ENCODE measurements around the gene SCT. TPM values are rescaled to one million over a fixed set of nuclear protein-coding genes. Genes with fewer than 3 reads are reported as not detected.

The SCT gene
- total RNA-seq, 1 donor from 2014 or later, result 74.6 TPM

DNA sequence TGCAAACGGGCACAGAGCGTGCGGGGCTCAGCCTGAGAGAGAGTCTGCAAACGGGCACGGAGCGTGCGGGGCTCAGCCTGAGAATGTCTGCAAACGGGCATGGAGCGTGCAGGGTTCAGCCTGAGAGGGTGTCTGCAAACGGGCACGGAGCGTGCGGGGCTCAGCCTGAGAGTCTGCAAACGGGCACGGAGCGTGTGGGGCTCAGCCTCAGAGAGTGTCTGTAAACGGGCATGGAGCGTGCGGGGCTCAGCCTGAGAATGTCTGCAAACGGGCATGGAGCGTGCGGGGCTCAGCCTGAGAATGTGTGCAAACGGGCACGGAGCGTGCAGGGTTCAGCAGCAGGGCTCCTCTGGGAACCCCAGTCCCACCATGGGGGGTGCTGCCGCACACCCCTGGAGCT lies 37.2 kb downstream of the SCT start:
- no peak overlapping the region for H3K27ac ChIP-seq (ENCODE audit: low read depth, low read length)
- peaks cover 57 to 69% (median 62%) of the 10 kb centered on the region in 3 donors for H3K36me3 ChIP-seq (ENCODE audit: control insufficient read depth in 3 of 3, insufficient read depth in 3 of 3, low read length in 3 of 3)
- no peak overlapping the region for H3K9ac ChIP-seq (ENCODE audit: low read depth in 1 of 3, low read length in 3 of 3)
- no peaks in the 10 kb centered on the region for H3K9me3 ChIP-seq (ENCODE audit: control insufficient read depth in 3 of 3, low read length in 3 of 3)
- H3K27me3 ChIP-seq (ENCODE audit: control insufficient read depth in 3 of 3, insufficient read depth in 3 of 3, low read length in 3 of 3), result no peaks in the 10 kb centered on the region
- H3K4me1 ChIP-seq (ENCODE audit: control insufficient read depth in 3 of 3, insufficient read depth in 3 of 3, low read length in 3 of 3), result no peaks in the 10 kb centered on the region
- H3K4me3 ChIP-seq (ENCODE audit: low read length in 3 of 3), result no peak overlapping the region

DNA sequence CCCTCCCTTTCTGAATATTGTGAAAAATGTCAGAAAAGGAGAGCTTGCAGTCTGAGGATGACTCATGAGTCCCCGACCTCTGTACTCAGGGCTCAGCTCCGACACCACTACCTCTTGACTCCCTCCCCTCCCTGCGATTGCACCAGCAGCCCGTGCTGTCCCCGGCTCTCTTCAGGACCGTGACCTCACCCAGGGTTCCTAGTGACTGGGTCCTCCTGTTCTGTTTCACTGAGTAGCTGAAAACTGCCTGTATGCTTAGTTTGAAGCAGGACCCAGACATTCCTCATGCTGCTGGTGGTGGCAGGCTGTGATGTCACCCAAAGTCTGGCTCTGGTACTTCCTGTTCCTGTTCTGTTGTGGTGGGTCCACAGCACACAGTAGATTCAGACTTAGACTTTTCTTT lies 39.0 kb downstream of the SCT start:
- H3K9ac ChIP-seq (ENCODE audit: low read depth in 1 of 3, low read length in 3 of 3), result no peak overlapping the region
- H3K36me3 ChIP-seq (ENCODE audit: control insufficient read depth in 3 of 3, insufficient read depth in 3 of 3, low read length in 3 of 3), result peaks cover 53 to 62% (median 59%) of the 10 kb centered on the region in 3 donors
- H3K9me3 ChIP-seq (ENCODE audit: control insufficient read depth in 3 of 3, low read length in 3 of 3), result no peaks in the 10 kb centered on the region
- H3K4me3 ChIP-seq (ENCODE audit: low read length in 3 of 3), result no peak overlapping the region
- no peak overlapping the region for H3K27ac ChIP-seq (ENCODE audit: low read depth, low read length)
- no peaks in the 10 kb centered on the region for H3K4me1 ChIP-seq (ENCODE audit: control insufficient read depth in 3 of 3, insufficient read depth in 3 of 3, low read length in 3 of 3)
- H3K27me3 ChIP-seq (ENCODE audit: control insufficient read depth in 3 of 3, insufficient read depth in 3 of 3, low read length in 3 of 3), result no peaks in the 10 kb centered on the region

DNA sequence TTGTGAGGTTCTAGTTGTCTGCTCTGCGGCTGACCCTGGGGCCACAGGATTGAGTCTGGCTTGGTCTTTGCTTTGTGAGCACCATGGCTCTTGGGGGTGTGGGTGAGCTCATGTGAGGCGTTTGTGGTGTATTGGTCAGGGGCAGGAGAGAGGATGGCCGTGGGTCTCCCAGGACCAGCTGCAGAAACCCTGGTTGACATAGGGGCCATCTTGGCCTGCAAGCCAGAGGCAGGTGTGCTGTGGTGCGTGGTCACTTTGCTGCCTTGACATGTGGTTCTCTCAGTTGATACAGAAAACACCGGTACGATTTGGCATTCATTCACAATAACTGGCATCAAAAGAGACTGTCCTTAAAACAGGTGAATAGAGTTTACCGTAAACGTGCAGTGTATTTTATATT lies 39.4 kb downstream of the SCT start:
- no peak overlapping the region for H3K9ac ChIP-seq (ENCODE audit: low read depth in 1 of 3, low read length in 3 of 3)
- no peaks in the 10 kb centered on the region for H3K27me3 ChIP-seq (ENCODE audit: control insufficient read depth in 3 of 3, insufficient read depth in 3 of 3, low read length in 3 of 3)
- peaks cover 49 to 58% (median 54%) of the 10 kb centered on the region in 3 donors for H3K36me3 ChIP-seq (ENCODE audit: control insufficient read depth in 3 of 3, insufficient read depth in 3 of 3, low read length in 3 of 3)
- no peak overlapping the region for H3K4me3 ChIP-seq (ENCODE audit: low read length in 3 of 3)
- no peaks in the 10 kb centered on the region for H3K9me3 ChIP-seq (ENCODE audit: control insufficient read depth in 3 of 3, low read length in 3 of 3)
- no peak overlapping the region for H3K27ac ChIP-seq (ENCODE audit: low read depth, low read length)
- no peaks in the 10 kb centered on the region for H3K4me1 ChIP-seq (ENCODE audit: control insufficient read depth in 3 of 3, insufficient read depth in 3 of 3, low read length in 3 of 3)

DNA sequence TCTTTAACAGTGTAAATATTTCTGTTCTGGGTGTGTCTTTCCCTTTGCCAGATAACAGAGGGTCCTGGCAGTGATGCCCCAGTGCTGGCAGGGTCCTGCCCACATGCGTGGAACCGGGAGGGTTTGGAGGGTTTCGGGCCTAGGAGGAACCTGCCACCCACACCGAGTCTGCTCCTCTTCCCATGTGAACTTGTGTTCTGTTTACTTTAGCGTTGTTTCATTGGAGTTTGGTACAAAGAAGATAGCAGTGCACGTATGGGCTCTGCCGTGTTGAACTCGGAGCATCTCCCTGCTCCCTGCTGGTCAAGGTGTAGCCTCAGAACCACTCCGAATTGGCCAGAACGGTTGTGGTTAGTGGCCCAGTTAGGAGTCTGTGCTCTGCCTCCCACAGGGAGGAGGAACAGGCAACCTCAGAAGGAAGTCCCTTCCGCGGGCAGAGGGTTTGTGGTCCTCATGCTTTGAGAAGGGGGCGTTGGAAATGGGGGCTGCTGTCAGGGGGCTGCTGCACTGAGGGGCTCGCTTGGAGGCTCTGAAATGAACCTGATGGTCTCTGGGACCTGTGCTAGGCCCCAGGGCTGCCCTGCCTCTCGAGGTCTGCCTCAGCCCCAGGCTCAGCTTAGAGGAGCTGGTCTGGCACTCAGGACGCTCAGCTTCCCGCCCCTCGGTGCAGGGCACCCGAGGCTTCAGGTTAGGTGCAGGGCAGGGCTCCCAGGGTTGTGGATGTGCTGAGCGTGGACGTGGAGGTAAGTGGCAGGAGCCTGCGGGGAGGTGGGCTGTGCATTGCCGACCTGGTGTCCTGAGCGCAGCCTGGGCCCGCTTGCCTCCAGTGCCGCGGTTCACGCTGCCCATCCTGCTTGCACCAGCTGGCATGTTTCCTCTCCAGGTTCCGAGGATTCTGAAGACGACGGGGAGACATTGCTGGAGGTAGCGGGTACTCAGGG lies 40.3 kb downstream of the SCT start:
- Histone ChIP-seq H3K9me3 (ENCODE audit: control insufficient read depth in 3 of 3, low read length in 3 of 3) (no peaks in the 10 kb centered on the region), H3K27me3 (ENCODE audit: control insufficient read depth in 3 of 3, insufficient read depth in 3 of 3, low read length in 3 of 3) (no peaks in the 10 kb centered on the region), H3K4me3 (ENCODE audit: low read length in 3 of 3) (no peak overlapping the region), H3K4me1 (ENCODE audit: control insufficient read depth in 3 of 3, insufficient read depth in 3 of 3, low read length in 3 of 3) (peaks cover 0 to 1% (median 0%) of the 10 kb centered on the region in 3 donors), H3K27ac (ENCODE audit: low read depth, low read length) (no peak overlapping the region), H3K36me3 (ENCODE audit: control insufficient read depth in 3 of 3, insufficient read depth in 3 of 3, low read length in 3 of 3) (peaks cover 52 to 56% (median 56%) of the 10 kb centered on the region in 3 donors), H3K9ac (ENCODE audit: low read depth in 1 of 3, low read length in 3 of 3) (no peak overlapping the region)

DNA sequence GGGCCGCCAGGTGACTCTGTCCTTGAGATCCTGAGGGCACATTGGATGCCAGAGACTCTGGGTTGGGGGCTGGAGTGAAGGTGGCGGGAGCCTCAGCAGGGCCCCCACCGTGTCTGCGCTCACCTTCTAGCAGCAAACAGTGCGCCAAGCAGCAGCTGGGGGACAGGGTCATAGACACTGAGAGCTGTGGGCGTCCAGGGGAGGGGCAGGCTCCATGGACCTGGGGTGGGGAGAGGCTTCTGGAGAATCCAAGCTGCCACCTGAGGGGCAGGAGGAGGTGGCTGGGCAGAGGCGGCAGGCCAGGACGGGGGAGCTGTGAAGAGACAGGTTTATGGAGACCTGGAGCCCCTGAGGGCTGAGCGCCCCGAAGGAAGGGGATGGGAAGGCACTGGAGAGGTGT lies 42.7 kb downstream of the SCT start:
- H3K9ac ChIP-seq (ENCODE audit: low read depth in 1 of 3, low read length in 3 of 3), result no peak overlapping the region
- no peaks in the 10 kb centered on the region for H3K27me3 ChIP-seq (ENCODE audit: control insufficient read depth in 3 of 3, insufficient read depth in 3 of 3, low read length in 3 of 3)
- H3K9me3 ChIP-seq (ENCODE audit: control insufficient read depth in 3 of 3, low read length in 3 of 3), result no peaks in the 10 kb centered on the region
- no peak overlapping the region for H3K27ac ChIP-seq (ENCODE audit: low read depth, low read length)
- H3K4me3 ChIP-seq (ENCODE audit: low read length in 3 of 3), result no peak overlapping the region
- H3K36me3 ChIP-seq (ENCODE audit: control insufficient read depth in 3 of 3, insufficient read depth in 3 of 3, low read length in 3 of 3), result peaks cover 37 to 42% (median 41%) of the 10 kb centered on the region in 3 donors
- peaks cover 15 to 20% (median 16%) of the 10 kb centered on the region in 3 donors for H3K4me1 ChIP-seq (ENCODE audit: control insufficient read depth in 3 of 3, insufficient read depth in 3 of 3, low read length in 3 of 3)

DNA sequence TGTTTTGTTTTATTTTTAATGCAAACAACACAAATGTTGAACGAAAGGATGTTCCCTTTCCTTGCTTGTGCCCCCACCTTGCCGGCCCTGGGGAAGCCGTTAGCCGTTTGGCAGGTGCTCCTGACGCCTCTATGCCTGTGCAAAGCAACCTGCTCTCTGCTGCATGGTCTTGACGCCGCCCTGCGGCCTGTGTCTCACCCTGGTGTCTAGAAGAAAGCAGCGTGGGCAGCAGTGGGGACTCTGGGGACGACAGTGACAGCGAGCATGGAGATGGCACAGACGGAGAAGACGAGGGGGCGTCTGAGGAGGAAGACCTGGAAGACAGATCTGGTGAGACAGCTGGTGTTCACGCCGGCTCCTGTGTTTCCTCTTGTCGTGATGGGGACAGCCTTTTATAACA lies 45.2 kb downstream of the SCT start:
- Histone ChIP-seq H3K27me3 (ENCODE audit: control insufficient read depth in 3 of 3, insufficient read depth in 3 of 3, low read length in 3 of 3) (no peaks in the 10 kb centered on the region), H3K4me1 (ENCODE audit: control insufficient read depth in 3 of 3, insufficient read depth in 3 of 3, low read length in 3 of 3) (peaks cover 39 to 45% (median 39%) of the 10 kb centered on the region in 3 donors), H3K9me3 (ENCODE audit: control insufficient read depth in 3 of 3, low read length in 3 of 3) (no peaks in the 10 kb centered on the region), H3K27ac (ENCODE audit: low read depth, low read length) (no peak overlapping the region), H3K4me3 (ENCODE audit: low read length in 3 of 3) (no peak overlapping the region), H3K36me3 (ENCODE audit: control insufficient read depth in 3 of 3, insufficient read depth in 3 of 3, low read length in 3 of 3) (peaks cover 22 to 27% (median 25%) of the 10 kb centered on the region in 3 donors), H3K9ac (ENCODE audit: low read depth in 1 of 3, low read length in 3 of 3) (no peak overlapping the region)

DNA sequence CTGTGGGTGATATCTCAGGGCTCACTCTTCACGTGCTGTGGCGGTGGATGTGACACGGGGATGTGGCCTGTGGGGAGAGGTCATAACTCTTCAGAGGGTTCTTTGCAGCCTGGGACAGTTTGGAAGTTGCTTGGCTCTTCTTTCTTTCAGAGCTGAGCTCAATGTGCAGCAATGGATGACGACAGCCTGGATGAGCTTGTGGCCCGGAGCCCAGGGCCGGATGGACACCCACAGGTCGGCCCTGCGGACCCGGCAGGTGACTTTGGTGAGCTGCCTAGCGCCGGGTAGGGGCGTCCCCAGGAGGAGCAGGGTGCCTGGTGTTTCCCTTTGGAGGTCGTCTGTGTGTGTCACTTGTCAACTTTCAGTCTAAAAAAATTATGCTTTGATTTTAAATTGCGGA lies 45.6 kb downstream of the SCT start:
- no peak overlapping the region for H3K27ac ChIP-seq (ENCODE audit: low read depth, low read length)
- peaks cover 39 to 45% (median 39%) of the 10 kb centered on the region in 3 donors for H3K4me1 ChIP-seq (ENCODE audit: control insufficient read depth in 3 of 3, insufficient read depth in 3 of 3, low read length in 3 of 3)
- no peak overlapping the region for H3K9ac ChIP-seq (ENCODE audit: low read depth in 1 of 3, low read length in 3 of 3)
- H3K4me3 ChIP-seq (ENCODE audit: low read length in 3 of 3), result no peak overlapping the region
- H3K27me3 ChIP-seq (ENCODE audit: control insufficient read depth in 3 of 3, insufficient read depth in 3 of 3, low read length in 3 of 3), result no peaks in the 10 kb centered on the region
- no peaks in the 10 kb centered on the region for H3K9me3 ChIP-seq (ENCODE audit: control insufficient read depth in 3 of 3, low read length in 3 of 3)
- peaks cover 19 to 23% (median 20%) of the 10 kb centered on the region in 3 donors for H3K36me3 ChIP-seq (ENCODE audit: control insufficient read depth in 3 of 3, insufficient read depth in 3 of 3, low read length in 3 of 3)

DNA sequence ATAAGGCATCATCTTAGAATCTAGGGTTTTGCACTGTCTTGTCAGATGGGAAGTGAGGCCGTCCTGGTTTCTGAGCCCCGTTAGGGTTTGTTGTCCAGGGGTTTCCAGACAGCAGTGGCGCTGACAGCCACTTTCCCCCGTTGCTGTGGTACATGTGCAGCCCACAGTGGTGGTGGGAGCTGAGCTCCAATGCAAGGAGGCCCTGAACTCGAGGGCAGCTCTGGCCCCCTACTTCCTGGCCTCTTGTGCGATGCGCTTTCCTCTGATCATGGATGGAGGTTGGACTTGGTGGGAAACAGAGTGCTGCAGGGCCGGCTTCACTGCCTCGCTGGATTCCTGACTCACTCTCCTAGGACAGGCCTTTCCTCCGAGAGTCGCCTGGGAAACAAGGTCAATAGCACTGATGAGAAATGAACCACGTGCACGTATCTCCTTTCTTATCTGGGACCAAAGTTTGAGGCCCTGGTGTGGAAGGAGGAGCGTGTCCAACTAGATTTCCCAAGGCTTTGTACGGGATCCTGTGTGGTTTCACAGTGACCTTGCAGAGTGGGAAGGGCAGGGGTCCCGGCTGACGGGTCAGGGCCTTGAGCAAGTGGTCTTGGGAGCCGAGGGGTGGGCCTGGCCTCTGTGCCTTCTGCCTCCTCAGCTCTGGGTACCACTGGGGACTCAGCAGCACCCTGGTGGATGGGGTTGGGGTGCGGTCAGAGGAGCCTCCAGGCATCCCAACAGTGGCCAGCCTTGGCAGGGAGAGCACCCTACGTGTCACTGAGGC lies 47.0 kb downstream of the SCT start:
- H3K9me3 ChIP-seq (ENCODE audit: control insufficient read depth in 3 of 3, low read length in 3 of 3), result no peaks in the 10 kb centered on the region
- H3K36me3 ChIP-seq (ENCODE audit: control insufficient read depth in 3 of 3, insufficient read depth in 3 of 3, low read length in 3 of 3), result peaks cover 17 to 20% (median 19%) of the 10 kb centered on the region in 3 donors
- peaks cover 42 to 51% (median 44%) of the 10 kb centered on the region in 3 donors for H3K4me1 ChIP-seq (ENCODE audit: control insufficient read depth in 3 of 3, insufficient read depth in 3 of 3, low read length in 3 of 3)
- H3K9ac ChIP-seq (ENCODE audit: low read depth in 1 of 3, low read length in 3 of 3), result peak overlapping the region in 2 of 3 donors; percentile 45 to 47
- H3K27ac ChIP-seq (ENCODE audit: low read depth, low read length), result no peak overlapping the region
- no peaks in the 10 kb centered on the region for H3K27me3 ChIP-seq (ENCODE audit: control insufficient read depth in 3 of 3, insufficient read depth in 3 of 3, low read length in 3 of 3)
- peak overlapping the region in 1 of 3 donors; percentile 6 for H3K4me3 ChIP-seq (ENCODE audit: low read length in 3 of 3)

DNA sequence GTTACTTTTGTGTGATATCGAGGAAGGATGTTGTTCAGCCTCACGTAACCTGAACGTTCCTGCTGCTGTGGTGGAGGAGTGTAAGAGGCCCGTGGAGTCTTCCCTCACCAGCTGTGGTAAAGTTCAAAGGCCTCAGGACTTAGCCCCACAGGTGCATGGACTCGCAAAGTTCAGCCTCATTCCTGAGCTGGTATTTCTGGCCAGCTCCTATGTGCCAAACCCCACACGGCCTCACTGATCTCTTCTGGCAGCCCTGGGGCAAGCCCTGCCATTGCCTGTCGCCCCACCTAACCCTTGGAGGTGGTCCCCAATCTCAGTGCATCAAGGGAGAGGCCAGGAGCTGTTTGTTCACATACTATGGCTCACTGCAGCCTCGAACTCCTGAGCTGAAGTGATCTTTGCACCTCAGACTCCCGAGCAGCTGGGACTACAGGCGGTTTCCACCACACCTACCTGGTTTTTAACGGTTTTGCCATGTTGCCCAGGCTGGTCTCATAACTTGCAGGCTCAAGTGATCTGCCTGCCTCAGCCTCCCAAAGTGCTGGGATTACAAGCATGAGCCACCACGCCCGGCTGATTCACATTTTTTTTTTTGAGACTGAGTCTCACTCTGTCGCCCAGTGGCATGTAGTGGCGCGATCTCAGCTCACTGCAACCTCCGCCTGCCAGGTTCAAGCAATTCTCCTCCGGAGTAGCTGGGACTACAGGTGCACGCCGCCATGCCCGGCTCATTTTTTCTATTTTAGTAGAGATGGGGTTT lies 48.5 kb downstream of the SCT start:
- H3K4me1 ChIP-seq (ENCODE audit: control insufficient read depth in 3 of 3, insufficient read depth in 3 of 3, low read length in 3 of 3), result peaks cover 47 to 59% (median 51%) of the 10 kb centered on the region in 3 donors
- H3K27me3 ChIP-seq (ENCODE audit: control insufficient read depth in 3 of 3, insufficient read depth in 3 of 3, low read length in 3 of 3), result no peaks in the 10 kb centered on the region
- peaks cover 9 to 12% (median 10%) of the 10 kb centered on the region in 3 donors for H3K36me3 ChIP-seq (ENCODE audit: control insufficient read depth in 3 of 3, insufficient read depth in 3 of 3, low read length in 3 of 3)
- peak overlapping the region; percentile 87 to 97 (median 95) for H3K9ac ChIP-seq (ENCODE audit: low read depth in 1 of 3, low read length in 3 of 3)
- no peak overlapping the region for H3K27ac ChIP-seq (ENCODE audit: low read depth, low read length)
- H3K4me3 ChIP-seq (ENCODE audit: low read length in 3 of 3), result peak overlapping the region; percentile 92 to 98 (median 94)
- no peaks in the 10 kb centered on the region for H3K9me3 ChIP-seq (ENCODE audit: control insufficient read depth in 3 of 3, low read length in 3 of 3)
